HEK293 (cell line): ENCODE data around the gene CALHM2.

Experiments used
- BCL11A ChIP-seq: fragments of 450-650 bp; formaldehyde crosslinking; IDR thresholded peaks from 2 replicates; pipeline ENCODE4 v1.5.1; 2016; ENCODE audit warnings: low read depth, missing biosample characterization, missing genetic modification characterization
- HOXD13 ChIP-seq: sonication (generic); formaldehyde crosslinking; IDR thresholded peaks from 2 replicates; pipeline ENCODE4 v1.8.0; 2022; ENCODE audit warnings: missing genetic modification reagents, borderline replicate concordance
- IKZF3 ChIP-seq: fragments of 450-650 bp; IDR thresholded peaks from 2 replicates; pipeline ENCODE4 v1.5.0; 2018; ENCODE audit warnings: missing biosample characterization, mild to moderate bottlenecking, missing genetic modification characterization, moderate library complexity
- KLF16 ChIP-seq: fragments of 450-650 bp; formaldehyde crosslinking; IDR thresholded peaks from 2 replicates; pipeline ENCODE4 v1.5.1; 2017; ENCODE audit warnings: missing biosample characterization, missing genetic modification characterization
- KLF8 ChIP-seq: fragments of 450-650 bp; formaldehyde crosslinking; IDR thresholded peaks from 2 replicates; pipeline ENCODE4 v1.5.1; 2016; ENCODE audit warnings: missing biosample characterization, missing genetic modification characterization
- PRDM10 ChIP-seq: fragments of 450-650 bp; formaldehyde crosslinking; IDR thresholded peaks from 2 replicates; pipeline ENCODE4 v1.5.1; 2016; ENCODE audit warnings: missing biosample characterization, missing genetic modification characterization
- PRDM4 ChIP-seq: fragments of 450-650 bp; formaldehyde crosslinking; IDR thresholded peaks from 2 replicates; pipeline ENCODE4 v1.5.1; 2017; ENCODE audit warnings: missing biosample characterization, missing genetic modification characterization
- REST ChIP-seq: fragments of 450-650 bp; formaldehyde crosslinking; IDR thresholded peaks from 2 replicates; pipeline ENCODE4 v1.5.1; 2016; ENCODE audit warnings: missing biosample characterization, missing genetic modification characterization
- SP7 ChIP-seq: fragments of 450-650 bp; formaldehyde crosslinking; IDR thresholded peaks from 2 replicates; pipeline ENCODE4 v1.5.1; 2016; ENCODE audit warnings: missing biosample characterization, missing genetic modification characterization
- WT1 ChIP-seq: fragments of 450-650 bp; formaldehyde crosslinking; IDR thresholded peaks from 2 replicates; pipeline ENCODE4 v1.5.1; 2016; ENCODE audit warnings: missing biosample characterization, missing genetic modification characterization
- ZBTB10 ChIP-seq: fragments of 450-650 bp; formaldehyde crosslinking; IDR thresholded peaks from 2 replicates; pipeline ENCODE4 v1.5.1; 2016; ENCODE audit warnings: missing biosample characterization, missing genetic modification characterization
- ZBTB17 ChIP-seq: fragments of 450-650 bp; formaldehyde crosslinking; IDR thresholded peaks from 2 replicates; pipeline ENCODE4 v1.5.1; 2016; ENCODE audit warnings: missing biosample characterization, missing genetic modification characterization
- ZBTB21 ChIP-seq: fragments of 450-650 bp; formaldehyde crosslinking; IDR thresholded peaks from 2 replicates; pipeline ENCODE4 v1.5.1; 2017; ENCODE audit warnings: missing biosample characterization, missing genetic modification characterization
- ZNF24 ChIP-seq: fragments of 450-650 bp; formaldehyde crosslinking; IDR thresholded peaks from 2 replicates; pipeline ENCODE4 v1.5.1; 2016; ENCODE audit warnings: missing biosample characterization, missing genetic modification characterization
- ZNF280D ChIP-seq: fragments of 450-650 bp; formaldehyde crosslinking; IDR thresholded peaks from 2 replicates; pipeline ENCODE4 v1.5.1; 2016; ENCODE audit warnings: missing biosample characterization, missing genetic modification characterization
- ZNF335 ChIP-seq: fragments of 450-650 bp; formaldehyde crosslinking; conservative IDR thresholded peaks from 2 replicates; pipeline ENCODE4 v1.5.1; 2016; ENCODE audit warnings: missing biosample characterization, missing genetic modification characterization
- ZNF341 ChIP-seq: fragments of 450-650 bp; formaldehyde crosslinking; IDR thresholded peaks from 2 replicates; pipeline ENCODE4; 2016; ENCODE audit warnings: low read depth, missing biosample characterization, missing genetic modification characterization
- ZNF362 ChIP-seq: fragments of 450-650 bp; formaldehyde crosslinking; IDR thresholded peaks from 2 replicates; pipeline ENCODE4 v1.5.1; 2016; ENCODE audit warnings: missing biosample characterization, missing genetic modification characterization
- ZNF366 ChIP-seq: fragments of 450-650 bp; formaldehyde crosslinking; conservative IDR thresholded peaks from 2 replicates; pipeline ENCODE4 v1.5.1; 2016; ENCODE audit warnings: missing biosample characterization, missing genetic modification characterization
- ZNF558 ChIP-seq: fragments of 450-650 bp; formaldehyde crosslinking; IDR thresholded peaks from 2 replicates; pipeline ENCODE4 v1.5.1; 2016; ENCODE audit warnings: missing biosample characterization, missing genetic modification characterization
- ZNF600 ChIP-seq: fragments of 450-650 bp; formaldehyde crosslinking; IDR thresholded peaks from 2 replicates; pipeline ENCODE4 v1.5.1; 2016; ENCODE audit warnings: missing biosample characterization, missing genetic modification characterization
- ZXDB ChIP-seq: fragments of 450-650 bp; formaldehyde crosslinking; IDR thresholded peaks from 2 replicates; pipeline ENCODE4 v1.5.1; 2016; ENCODE audit warnings: missing biosample characterization, missing genetic modification characterization

The CALHM2 gene

GRCh38 chr10:103491729-103492364, 39.7 kb upstream of the CALHM2 start (continued):
- TF ChIP-seq WT1 (tag by site-specific recombination) (peak; percentile 90), PRDM10 (tag by site-specific recombination) (peak; percentile 57), REST (no peak), ZNF366 (tag by site-specific recombination) (peak; percentile 72), ZNF558 (tag by site-specific recombination) (0 out of 2 replicates have a peak, but pooled peaks have one; percentile 33), KLF8 (peak; percentile 56; the same call in 1 of the 2 replicates), ZXDB (peak; percentile 72), PRDM4 (tag by site-specific recombination) (0 out of 2 replicates have a peak, but pooled peaks have one; percentile 15), IKZF3 (tag by site-specific recombination) (0 out of 2 replicates have a peak, but pooled peaks have one; percentile 24), ZNF335 (tag by site-specific recombination) (peak; percentile 62), ZBTB21 (tag by site-specific recombination) (peak; percentile 65; the same call in 1 of the 2 replicates), ZNF600 (tag by site-specific recombination) (peak; percentile 79), ZBTB17 (tag by site-specific recombination) (peak; percentile 45; the same call in 1 of the 2 replicates), ZBTB10 (tag by site-specific recombination) (peak; percentile 67; the same call in 1 of the 2 replicates), SP7 (tag by site-specific recombination) (peak; percentile 87), ZNF24 (0 out of 2 replicates have a peak, but pooled peaks have one; percentile 49), ZNF341 (tag by site-specific recombination) (no peak), KLF16 (tag by site-specific recombination) (peak; percentile 47; the same call in 1 of the 2 replicates), BCL11A (tag by site-specific recombination) (peak; percentile 43; the same call in 1 of the 2 replicates), ZNF362 (tag by site-specific recombination) (no peak), ZNF280D (tag by site-specific recombination) (peak; percentile 70; the same call in 1 of the 2 replicates), HOXD13 (0 out of 2 replicates have a peak, but pooled peaks have one; percentile 47)
